CD4-positive, alpha-beta T cell (primary cell): Measurements from ENCODE around the gene HOGA1. TPM values are rescaled to one million over a fixed set of nuclear protein-coding genes. Genes with fewer than 3 reads are reported as not detected.

Source experiments
- ATAC-seq: fragments of 200-7000 bp; cut with Tn5 transposase; one replicate; pipeline ENCODE4 v1.10.0; 2022; ENCODE audit warnings: mild to moderate bottlenecking; ENCODE audit not compliant: poor library complexity
- CTCF ChIA-PET: fragments of 350-600 bp; sonication (Branson Sonifier 250); formaldehyde crosslinking; loops from one replicate; lab custom pipeline; 2021; ENCODE audit warnings: antibody characterized with exemption, inconsistent platforms; lab: Charles Lee
- POLR2A ChIA-PET: fragments of 350-600 bp; sonication (Branson Sonifier 250); formaldehyde crosslinking; loops from one replicate; lab custom pipeline; 2021; ENCODE audit warnings: antibody characterized with exemption, inconsistent platforms; lab: Charles Lee
- DNase-seq, 14 experiments: peaks; one replicate each; pipeline ENCODE4 v3.0.0-alpha.2; 2013 to 2020; ENCODE audit warnings: mixed read lengths in 2 of 14
- H3K27ac ChIP-seq, 2 donors: one replicate each; pipeline versions ENCODE4 v1.5.1 to v1.7.0; 2013; ENCODE audit warnings: low read length in 2 of 2, low read depth in 1 of 2, mild to moderate bottlenecking in 1 of 2
- H3K27me3 ChIP-seq, 2 experiments: 1 replicate in 1 of 2; 2 replicates in 1 of 2; pipeline versions ENCODE4 v1.6.1 to v1.7.0; 2013; ENCODE audit warnings: low read length in 2 of 2, control low read depth in 1 of 2, mild to moderate bottlenecking in 1 of 2, moderate library complexity in 1 of 2; ENCODE audit not compliant: insufficient read depth in 2 of 2, control insufficient read depth in 1 of 2
- H3K36me3 ChIP-seq: one replicate; pipeline ENCODE4 v1.6.1; 2013; ENCODE audit warnings: low read length, control low read depth; ENCODE audit not compliant: insufficient read depth
- H3K4me1 ChIP-seq: one replicate; pipeline ENCODE4 v1.6.1; 2013; ENCODE audit warnings: low read length, control low read depth; ENCODE audit not compliant: insufficient read depth
- H3K4me3 ChIP-seq: one replicate; pipeline ENCODE4 v1.5.1; 2013; ENCODE audit warnings: mild to moderate bottlenecking, low read length, moderate library complexity
- H3K9me3 ChIP-seq, 2 experiments: 1 replicate in 1 of 2; 2 replicates in 1 of 2; pipeline versions ENCODE4 v1.6.1 to v1.7.0; 2013; ENCODE audit warnings: low read length in 2 of 2, mild to moderate bottlenecking in 2 of 2, control low read depth in 1 of 2, moderate library complexity in 1 of 2; ENCODE audit not compliant: control insufficient read depth in 1 of 2, insufficient read depth in 1 of 2
- H3K27ac Mint-ChIP-seq: one replicate; pipeline ENCODE4 v1.8.0; 2020; ENCODE audit warnings: mixed read lengths
- H3K27me3 Mint-ChIP-seq: one replicate; pipeline ENCODE4 v1.8.0; 2021; ENCODE audit warnings: mixed read lengths
- H3K36me3 Mint-ChIP-seq: one replicate; pipeline ENCODE4 v1.8.0; 2021; ENCODE audit warnings: low read depth, mixed read lengths
- H3K4me1 Mint-ChIP-seq: one replicate; pipeline ENCODE4 v1.8.0; 2021; ENCODE audit warnings: low read depth, mixed read lengths
- H3K4me3 Mint-ChIP-seq: one replicate; pipeline ENCODE4 v1.8.0; 2020; ENCODE audit warnings: mild to moderate bottlenecking, mixed read lengths
- H3K9me3 Mint-ChIP-seq: one replicate; pipeline ENCODE4 v1.8.0; 2020; ENCODE audit warnings: mixed read lengths
- intact Hi-C, 2 experiments: fragments of 100-400 bp; cut with DNase I in 1 of 2; cut with micrococcal nuclease in 1 of 2; formaldehyde crosslinking; loops; one replicate each; pipeline versions ENCODE4 v1.15.1 to v1.9.0; 2023 to 2025; cut with DNase I, micrococcal nuclease
- total RNA-seq, 174 experiments: library from RNA in 2 of 174; stranded (reverse) in 2 of 174; gene quantifications; one replicate each; pipeline ENCODE4 v1.2.3 and lab custom pipeline; 2021 to 2026
- TF ChIP-seq, protein P1 (sequence below): fragments of 200-600 bp; IDR thresholded peaks from one replicate; pipeline ENCODE4 v1.8.0; 2022; ENCODE audit warnings: antibody characterized with exemption, mild to moderate bottlenecking

HOGA1 gene
- total RNA-seq, 2 experiments from 2014 or later = not detected

DNA sequence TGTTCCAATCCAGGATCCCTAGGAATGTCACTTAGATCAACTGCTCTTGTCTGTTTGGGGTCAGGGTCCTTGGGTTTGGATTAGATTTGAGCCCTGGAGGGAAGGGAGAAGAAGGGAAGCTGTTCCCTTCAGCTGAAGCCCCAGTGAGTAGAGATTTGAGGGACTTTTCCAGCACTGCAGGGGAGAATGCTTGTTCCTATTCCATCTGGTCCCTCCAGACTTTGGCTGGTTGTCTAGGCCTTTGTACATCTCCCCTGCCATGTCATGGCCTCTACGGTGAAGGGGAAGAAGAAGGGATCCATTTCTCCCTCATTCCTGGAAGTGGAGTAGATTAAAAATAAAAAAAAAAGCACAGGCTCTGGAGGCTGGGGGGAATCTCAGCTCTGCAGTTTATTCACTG is 16.4 kb downstream of the HOGA1 start:
- ChIA-PET POLR2A (no interaction called here), CTCF (no interaction called here)
- no peaks in the 10 kb centered on the region for H3K9me3 Mint-ChIP-seq
- Histone ChIP-seq H3K9me3 (no peaks in the 10 kb centered on the region), H3K4me1 (no peaks in the 10 kb centered on the region), H3K36me3 (no peaks in the 10 kb centered on the region), H3K27me3 (no peaks in the 10 kb centered on the region), H3K4me3 (no peak overlapping the region), H3K27ac (no peak overlapping the region)
- no peak overlapping the region for H3K4me3 Mint-ChIP-seq
- intact Hi-C loops = no loop called here
- TF ChIP-seq, protein P1, sequence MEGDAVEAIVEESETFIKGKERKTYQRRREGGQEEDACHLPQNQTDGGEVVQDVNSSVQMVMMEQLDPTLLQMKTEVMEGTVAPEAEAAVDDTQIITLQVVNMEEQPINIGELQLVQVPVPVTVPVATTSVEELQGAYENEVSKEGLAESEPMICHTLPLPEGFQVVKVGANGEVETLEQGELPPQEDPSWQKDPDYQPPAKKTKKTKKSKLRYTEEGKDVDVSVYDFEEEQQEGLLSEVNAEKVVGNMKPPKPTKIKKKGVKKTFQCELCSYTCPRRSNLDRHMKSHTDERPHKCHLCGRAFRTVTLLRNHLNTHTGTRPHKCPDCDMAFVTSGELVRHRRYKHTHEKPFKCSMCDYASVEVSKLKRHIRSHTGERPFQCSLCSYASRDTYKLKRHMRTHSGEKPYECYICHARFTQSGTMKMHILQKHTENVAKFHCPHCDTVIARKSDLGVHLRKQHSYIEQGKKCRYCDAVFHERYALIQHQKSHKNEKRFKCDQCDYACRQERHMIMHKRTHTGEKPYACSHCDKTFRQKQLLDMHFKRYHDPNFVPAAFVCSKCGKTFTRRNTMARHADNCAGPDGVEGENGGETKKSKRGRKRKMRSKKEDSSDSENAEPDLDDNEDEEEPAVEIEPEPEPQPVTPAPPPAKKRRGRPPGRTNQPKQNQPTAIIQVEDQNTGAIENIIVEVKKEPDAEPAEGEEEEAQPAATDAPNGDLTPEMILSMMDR = no peak
- no peaks in the 10 kb centered on the region for H3K36me3 Mint-ChIP-seq
- no peak for DNase-seq
- no peak overlapping the region for H3K27ac Mint-ChIP-seq
- H3K27me3 Mint-ChIP-seq = no peaks in the 10 kb centered on the region
- no peak for ATAC-seq
- H3K4me1 Mint-ChIP-seq = no peaks in the 10 kb centered on the region

DNA sequence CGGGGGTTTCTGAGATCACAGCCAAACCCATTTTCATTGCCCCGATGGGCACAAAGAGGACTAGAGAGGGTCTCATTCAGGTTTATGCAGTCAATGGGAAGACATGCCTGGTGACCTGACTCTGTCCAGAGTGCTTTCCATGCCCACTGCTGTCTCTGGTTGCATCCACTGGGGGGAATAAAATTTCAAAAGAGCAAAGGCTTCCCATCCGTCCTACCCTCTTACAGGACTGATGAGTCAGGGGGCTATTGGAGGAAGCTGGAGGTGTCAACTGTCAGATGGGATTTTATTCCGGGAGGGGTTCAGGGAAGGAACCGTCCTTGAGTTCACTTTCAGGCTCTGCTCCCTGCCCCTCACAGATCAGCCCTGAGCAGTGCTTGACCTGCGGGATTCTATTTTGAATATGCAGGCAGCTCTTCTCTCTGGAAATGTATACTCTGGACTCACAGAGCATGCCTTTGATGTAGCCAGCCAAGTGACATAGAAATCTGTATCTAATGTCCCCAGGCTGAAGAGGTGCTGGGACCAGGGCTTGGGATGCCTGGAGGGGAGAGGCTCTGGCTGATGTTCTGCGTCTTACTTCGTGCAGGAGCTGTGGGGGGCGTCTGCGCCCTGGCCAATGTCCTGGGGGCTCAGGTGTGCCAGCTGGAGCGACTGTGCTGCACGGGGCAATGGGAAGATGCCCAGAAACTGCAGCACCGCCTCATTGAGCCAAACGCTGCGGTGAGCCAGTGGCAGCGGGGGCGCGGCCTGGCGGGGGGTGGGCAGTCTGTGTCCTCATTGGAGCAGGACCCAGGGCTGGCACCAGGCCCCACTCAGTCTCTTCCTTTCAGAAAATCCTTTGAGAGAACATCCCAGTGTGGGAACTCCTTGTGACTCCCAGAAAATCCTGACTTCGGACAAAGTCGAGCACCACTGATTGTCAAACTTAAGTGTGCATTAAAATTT is 17.4 kb downstream of the HOGA1 start:
- ChIA-PET CTCF (no interaction called here), POLR2A (no interaction called here)
- TF ChIP-seq, protein P1 = no peak
- ATAC-seq = no peak
- Mint-ChIP-seq H3K9me3 (no peaks in the 10 kb centered on the region), H3K4me1 (no peaks in the 10 kb centered on the region), H3K36me3 (no peaks in the 10 kb centered on the region), H3K27ac (no peak overlapping the region), H3K27me3 (no peaks in the 10 kb centered on the region), H3K4me3 (no peak overlapping the region)
- Histone ChIP-seq H3K4me1 (no peaks in the 10 kb centered on the region), H3K36me3 (no peaks in the 10 kb centered on the region), H3K27me3 (no peaks in the 10 kb centered on the region), H3K27ac (no peak overlapping the region), H3K9me3 (no peaks in the 10 kb centered on the region), H3K4me3 (no peak overlapping the region)
- no peak for DNase-seq
- intact Hi-C loops = no loop called here

DNA sequence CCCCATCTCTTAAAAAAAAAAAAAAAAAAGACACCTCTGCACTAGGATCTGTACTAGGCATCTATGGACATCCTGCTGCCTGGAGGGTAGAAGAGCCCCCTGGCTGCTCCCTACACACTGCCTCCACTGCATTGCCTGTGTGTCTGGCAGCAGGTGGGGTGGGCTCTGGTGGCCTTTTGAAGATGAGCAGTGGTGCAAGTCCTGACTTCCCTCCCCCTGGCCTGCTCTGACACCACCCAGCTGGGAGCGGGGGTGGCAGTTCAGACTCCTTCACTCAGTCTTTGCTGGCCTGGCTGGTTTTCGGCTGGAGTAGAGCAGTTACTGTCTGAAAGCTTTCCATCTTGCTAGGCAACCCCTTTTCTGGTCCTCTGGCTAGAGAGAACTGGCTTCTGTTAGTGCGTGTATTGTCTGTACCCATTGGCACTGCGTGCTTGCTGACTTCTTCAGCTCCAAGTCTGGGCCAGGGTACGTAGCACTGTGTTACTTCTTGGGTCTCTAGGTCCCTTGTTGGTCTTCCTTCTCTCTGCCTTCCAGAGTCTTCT is 23.0 kb downstream of the HOGA1 start:
- Histone ChIP-seq H3K27ac (no peak overlapping the region), H3K4me1 (no peaks in the 10 kb centered on the region), H3K36me3 (no peaks in the 10 kb centered on the region), H3K9me3 (no peaks in the 10 kb centered on the region), H3K4me3 (no peak overlapping the region), H3K27me3 (peaks cover 0 to 4% of the 10 kb centered on the region in 2 experiments)
- Mint-ChIP-seq H3K4me1 (no peaks in the 10 kb centered on the region), H3K27ac (no peak overlapping the region), H3K36me3 (no peaks in the 10 kb centered on the region), H3K4me3 (no peak overlapping the region), H3K27me3 (no peaks in the 10 kb centered on the region), H3K9me3 (no peaks in the 10 kb centered on the region)
- CTCF ChIA-PET = no interaction called here
- intact Hi-C loops = no loop called here
- TF ChIP-seq, protein P1 = no peak
- POLR2A ChIA-PET = no interaction called here
- ATAC-seq (no peak), DNase-seq (no peak)
